HCT116 (cell line): ENCODE results near the gene RAB42.

Experiments used
- ATF3 ChIP-seq: IDR thresholded peaks from 2 replicates; pipeline ENCODE4 v1.6.1; 2012
- ELF1 ChIP-seq: IDR thresholded peaks from 2 replicates; pipeline ENCODE4 v1.6.1; 2012; ENCODE audit warnings: low read depth, borderline replicate concordance
- JUND ChIP-seq: IDR thresholded peaks from 2 replicates; pipeline ENCODE4 v1.6.1; 2012
- MAX ChIP-seq: IDR thresholded peaks from 2 replicates; pipeline ENCODE4 v1.6.1; 2012
- POLR2A ChIP-seq: IDR thresholded peaks from 2 replicates; pipeline ENCODE4 v1.7.0; 2011; ENCODE audit warnings: borderline replicate concordance; ENCODE audit not compliant: insufficient read depth, insufficient read length; ENCODE audit errors: extremely low read depth
- POLR2AphosphoS5 ChIP-seq: IDR thresholded peaks from 2 replicates; pipeline ENCODE4 v1.6.1; 2011; ENCODE audit warnings: mild to moderate bottlenecking, low read depth, low read length, moderate library complexity
- SIN3A ChIP-seq: IDR thresholded peaks from 2 replicates; pipeline ENCODE4 v1.6.1; 2012; ENCODE audit warnings: low read depth
- SRF ChIP-seq: IDR thresholded peaks from 2 replicates; pipeline ENCODE4 v1.6.1; 2012; ENCODE audit warnings: low read depth
- ZFX ChIP-seq: fragments of 450-650 bp; IDR thresholded peaks from 2 replicates; pipeline ENCODE4 v1.6.1; 2017
- ZNF274 ChIP-seq: fragments of 200-500 bp; sonication (Bioruptor generic); IDR thresholded peaks from 2 replicates; pipeline ENCODE4 v1.6.1; 2014; ENCODE audit warnings: mild to moderate bottlenecking, low read depth, low read length, inconsistent platforms
- TF ChIP-seq, protein P1 (sequence below), 3 experiments: fragments of 200-600 bp in 1 of 3; sonication (generic) in 1 of 3; IDR thresholded peaks in 2 of 3; conservative IDR thresholded peaks in 1 of 3; 2 replicates each; pipeline ENCODE4 v1.5.1; 2012 to 2017; ENCODE audit warnings: low read depth in 2 of 3, low read length in 2 of 3, antibody characterized with exemption in 1 of 3, borderline replicate concordance in 1 of 3, control low read depth in 1 of 3, mild to moderate bottlenecking in 1 of 3, mixed read lengths in 1 of 3, mixed run types in 1 of 3, moderate library complexity in 1 of 3; ENCODE audit not compliant: insufficient read depth in 1 of 3
- TF ChIP-seq, protein P2 (sequence below): IDR thresholded peaks from 2 replicates; pipeline ENCODE4 v1.6.1; 2012; ENCODE audit warnings: low read depth

- TF ChIP-seq, protein P1, sequence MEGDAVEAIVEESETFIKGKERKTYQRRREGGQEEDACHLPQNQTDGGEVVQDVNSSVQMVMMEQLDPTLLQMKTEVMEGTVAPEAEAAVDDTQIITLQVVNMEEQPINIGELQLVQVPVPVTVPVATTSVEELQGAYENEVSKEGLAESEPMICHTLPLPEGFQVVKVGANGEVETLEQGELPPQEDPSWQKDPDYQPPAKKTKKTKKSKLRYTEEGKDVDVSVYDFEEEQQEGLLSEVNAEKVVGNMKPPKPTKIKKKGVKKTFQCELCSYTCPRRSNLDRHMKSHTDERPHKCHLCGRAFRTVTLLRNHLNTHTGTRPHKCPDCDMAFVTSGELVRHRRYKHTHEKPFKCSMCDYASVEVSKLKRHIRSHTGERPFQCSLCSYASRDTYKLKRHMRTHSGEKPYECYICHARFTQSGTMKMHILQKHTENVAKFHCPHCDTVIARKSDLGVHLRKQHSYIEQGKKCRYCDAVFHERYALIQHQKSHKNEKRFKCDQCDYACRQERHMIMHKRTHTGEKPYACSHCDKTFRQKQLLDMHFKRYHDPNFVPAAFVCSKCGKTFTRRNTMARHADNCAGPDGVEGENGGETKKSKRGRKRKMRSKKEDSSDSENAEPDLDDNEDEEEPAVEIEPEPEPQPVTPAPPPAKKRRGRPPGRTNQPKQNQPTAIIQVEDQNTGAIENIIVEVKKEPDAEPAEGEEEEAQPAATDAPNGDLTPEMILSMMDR (IDR thresholded peaks at IDR 0.05 in 2 of 3, conservative IDR thresholded peaks at IDR 0.05 in 1 of 3; ENCODE audit: borderline replicate concordance in 1 of 3, insufficient read depth in 1 of 3, low read depth in 2 of 3, low read length in 2 of 3), result no peak
- TF ChIP-seq ZFX (no peak), SIN3A (no peak), ATF3 (no peak), POLR2A (no peak), POLR2AphosphoS5 (no peak), MAX (no peak), ZNF274 (no peak), ELF1 (no peak), JUND (no peak), SRF (no peak)
- TF ChIP-seq, protein P2, sequence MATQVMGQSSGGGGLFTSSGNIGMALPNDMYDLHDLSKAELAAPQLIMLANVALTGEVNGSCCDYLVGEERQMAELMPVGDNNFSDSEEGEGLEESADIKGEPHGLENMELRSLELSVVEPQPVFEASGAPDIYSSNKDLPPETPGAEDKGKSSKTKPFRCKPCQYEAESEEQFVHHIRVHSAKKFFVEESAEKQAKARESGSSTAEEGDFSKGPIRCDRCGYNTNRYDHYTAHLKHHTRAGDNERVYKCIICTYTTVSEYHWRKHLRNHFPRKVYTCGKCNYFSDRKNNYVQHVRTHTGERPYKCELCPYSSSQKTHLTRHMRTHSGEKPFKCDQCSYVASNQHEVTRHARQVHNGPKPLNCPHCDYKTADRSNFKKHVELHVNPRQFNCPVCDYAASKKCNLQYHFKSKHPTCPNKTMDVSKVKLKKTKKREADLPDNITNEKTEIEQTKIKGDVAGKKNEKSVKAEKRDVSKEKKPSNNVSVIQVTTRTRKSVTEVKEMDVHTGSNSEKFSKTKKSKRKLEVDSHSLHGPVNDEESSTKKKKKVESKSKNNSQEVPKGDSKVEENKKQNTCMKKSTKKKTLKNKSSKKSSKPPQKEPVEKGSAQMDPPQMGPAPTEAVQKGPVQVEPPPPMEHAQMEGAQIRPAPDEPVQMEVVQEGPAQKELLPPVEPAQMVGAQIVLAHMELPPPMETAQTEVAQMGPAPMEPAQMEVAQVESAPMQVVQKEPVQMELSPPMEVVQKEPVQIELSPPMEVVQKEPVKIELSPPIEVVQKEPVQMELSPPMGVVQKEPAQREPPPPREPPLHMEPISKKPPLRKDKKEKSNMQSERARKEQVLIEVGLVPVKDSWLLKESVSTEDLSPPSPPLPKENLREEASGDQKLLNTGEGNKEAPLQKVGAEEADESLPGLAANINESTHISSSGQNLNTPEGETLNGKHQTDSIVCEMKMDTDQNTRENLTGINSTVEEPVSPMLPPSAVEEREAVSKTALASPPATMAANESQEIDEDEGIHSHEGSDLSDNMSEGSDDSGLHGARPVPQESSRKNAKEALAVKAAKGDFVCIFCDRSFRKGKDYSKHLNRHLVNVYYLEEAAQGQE, result no peak
Measured at GRCh38 chr1:28573564-28573963, 18.5 kb upstream of the RAB42 start.
